ENCODE measurements around the gene KCNH6. TPM values are rescaled to one million over a fixed set of nuclear protein-coding genes. Genes with fewer than 3 reads are reported as not detected.
A peak's percentile ranks its signal among the peaks of the same experiment; 100 is the strongest.

Gene KCNH6
- total RNA-seq, 1 experiment from 2014 or later: 1.6 TPM

GRCh38 chr17:63481488-63481870, 41.7 kb upstream of the KCNH6 start:
- Histone ChIP-seq H3K23me2 (ENCODE audit: insufficient read length, low read depth, low read length, poor library complexity, severe bottlenecking) (peaks cover 6% of the 10 kb centered on the region), H2BK15ac (ENCODE audit: low read depth, low read length) (no peak overlapping the region), H2AFZ (ENCODE audit: low read length) (no peak overlapping the region), H2BK5ac (ENCODE audit: insufficient read length, low read length) (no peak overlapping the region), H3T11ph (ENCODE audit: low read length) (no peak overlapping the region), H3K4me2 (ENCODE audit: insufficient read depth, insufficient read length, low read length) (no peak overlapping the region), H4K91ac (ENCODE audit: insufficient read length, low read depth, low read length) (no peak overlapping the region), H3K18ac (ENCODE audit: insufficient read length, low read depth, low read length) (no peak overlapping the region), H4K8ac (replicated peaks; ENCODE audit: insufficient read length, low read depth, low read length) (no peak overlapping the region), H2BK12ac (ENCODE audit: insufficient read length, low read depth, low read length) (no peak overlapping the region), H3K79me1 (ENCODE audit: insufficient read depth, low read depth, low read length, poor library complexity, severe bottlenecking) (no peaks in the 10 kb centered on the region), H3K9me3 (ENCODE audit: control insufficient read depth, low read depth, low read length) (no peaks in the 10 kb centered on the region), H2BK120ac (ENCODE audit: low read depth, low read length, poor library complexity, severe bottlenecking) (no peak overlapping the region), H3K4me1 (ENCODE audit: insufficient read depth, low read length) (no peaks in the 10 kb centered on the region), H3K14ac (ENCODE audit: insufficient read depth, low read length) (no peak overlapping the region), H3K23ac (ENCODE audit: insufficient read length, low read depth, low read length) (no peak overlapping the region), H3K9ac (ENCODE audit: extremely low read depth, insufficient read length, low read length) (no peak overlapping the region), H3K27me3 (ENCODE audit: insufficient read depth, low read length) (no peaks in the 10 kb centered on the region; the same call in 1 of the 2 replicates), H2AK5ac (ENCODE audit: insufficient read length, low read length) (no peak overlapping the region), H2BK20ac (ENCODE audit: low read depth, low read length, poor library complexity, severe bottlenecking) (no peak overlapping the region), H4K5ac (ENCODE audit: insufficient read length, low read depth, low read length) (no peak overlapping the region), H4K20me1 (ENCODE audit: control insufficient read depth, insufficient read depth, insufficient read length) (no peaks in the 10 kb centered on the region), H3K79me2 (ENCODE audit: insufficient read depth, low read length) (no peaks in the 10 kb centered on the region), H3K56ac (ENCODE audit: insufficient read length, low read depth, low read length) (no peak overlapping the region), H3K4ac (ENCODE audit: low read depth, low read length) (no peak overlapping the region), H3K27ac (ENCODE audit: insufficient read length, low read depth, low read length) (no peak overlapping the region)
- Mint-ChIP-seq H3K27me3 (ENCODE audit: low read depth) (peaks cover 16% of the 10 kb centered on the region), H3K9me3 (no peaks in the 10 kb centered on the region), H3K4me1 (peaks cover 10 to 23% of the 10 kb centered on the region in 2 experiments), H3K27ac (peak overlapping the region in 1 of 3 experiments; percentile 90; a peak in 2 of 7 replicates), H3K4me3 (no peak overlapping the region), H3K36me3 (ENCODE audit: insufficient read depth in 1 of 3, low read depth in 3 of 3) (no peaks in the 10 kb centered on the region)
- no peak for TF ChIP-seq CTCF (conservative IDR thresholded peaks at IDR 0.05)
- WGBS (ENCODE audit: extremely low coverage, insufficient read length, low lambda C conversion rate): no CpG with 5 or more reads among the region's 16 CpGs
- DNase-seq: no peak

Measured in H9 (cell line).